MCF 10A (cell line): ENCODE measurements around the gene TASOR. TPM values are rescaled to one million over a fixed set of nuclear protein-coding genes. Genes with fewer than 3 reads are reported as not detected.
A peak's percentile ranks its signal among the peaks of the same experiment; 100 is the strongest.

Source experiments
- BruUV-seq: library from RNA; stranded (reverse); fragments of 400-500 nt; replicated peaks from 2 replicates; lab custom pipeline; 2021; lab: Mats Ljungman, UMichigan
- CTCF ChIA-PET: fragments of 300-600 bp; sonication (Branson Sonifier 250); formaldehyde crosslinking; extraction: SDS; loops from one replicate; lab custom pipeline; 2021; ENCODE audit warnings: antibody characterized with exemption, inconsistent platforms; lab: Yijun Ruan, JAX
- POLR2A ChIA-PET: fragments of 300-600, 350-650 bp; sonication (Branson Sonifier 250); formaldehyde crosslinking; extraction: SDS; loops from one replicate; lab custom pipeline; 2020; ENCODE audit warnings: antibody characterized with exemption, inconsistent platforms; lab: Yijun Ruan, JAX
- DNase-seq: peaks from one replicate; pipeline ENCODE4 v3.0.0-alpha.2; 2018; ENCODE audit not compliant: unreplicated experiment
- H3K27ac Mint-ChIP-seq: one replicate; pipeline ENCODE4 v1.8.0; 2022; ENCODE audit warnings: mild to moderate bottlenecking, low read depth, mixed read lengths; ENCODE audit not compliant: unreplicated experiment
- H3K27me3 Mint-ChIP-seq: one replicate; pipeline ENCODE4 v1.8.0; 2022; ENCODE audit warnings: mixed read lengths; ENCODE audit not compliant: insufficient read depth, unreplicated experiment
- H3K36me3 Mint-ChIP-seq: one replicate; pipeline ENCODE4 v1.8.0; 2022; ENCODE audit warnings: mild to moderate bottlenecking, moderate library complexity, mixed read lengths; ENCODE audit not compliant: insufficient read depth, unreplicated experiment
- H3K4me1 Mint-ChIP-seq: one replicate; pipeline ENCODE4 v1.8.0; 2022; ENCODE audit warnings: mixed read lengths; ENCODE audit not compliant: insufficient read depth, unreplicated experiment
- H3K4me3 Mint-ChIP-seq: one replicate; pipeline ENCODE4 v1.8.0; 2022; ENCODE audit warnings: mild to moderate bottlenecking, moderate library complexity, mixed read lengths; ENCODE audit not compliant: unreplicated experiment
- H3K9me3 Mint-ChIP-seq: one replicate; pipeline ENCODE4 v1.8.0; 2022; ENCODE audit warnings: mixed read lengths; ENCODE audit not compliant: unreplicated experiment
- CTCF ChIP-seq: fragments of 200-600 bp; IDR thresholded peaks from one replicate; pipeline ENCODE4 v1.8.0; 2022; ENCODE audit warnings: antibody characterized with exemption, mild to moderate bottlenecking; ENCODE audit not compliant: unreplicated experiment
- intact Hi-C: fragments of 100-400 bp; cut with micrococcal nuclease; formaldehyde crosslinking; loops from 2 replicates; pipeline ENCODE4 v1.14.1; 2022
- total RNA-seq: library from RNA; stranded (reverse); gene quantifications from 2 replicates; pipeline ENCODE4 v1.2.3, GENCODE V29; 2022

TASOR gene
- total RNA-seq, 1 experiment from 2014 or later, result 77.3 TPM

- peaks cover 7% of the 10 kb centered on the region for H3K4me1 Mint-ChIP-seq
- DNase-seq, result no peak
- H3K27ac Mint-ChIP-seq, result no peak overlapping the region
- H3K36me3 Mint-ChIP-seq, result peaks cover 56% of the 10 kb centered on the region
- CTCF ChIA-PET, result interaction anchor here (0.6 to 1.0 kb wide), 3 partner anchors 127 to 314 kb away, joined by 3 to 4 read pairs (median 3); no protein-coding TSS in a partner anchor
- POLR2A ChIA-PET, result interaction anchor here (1.0 to 2.7 kb wide), 3 partner anchors 9 to 27 kb away, joined by 3 to 11 read pairs (median 7); partner anchors contain the start of gene TASOR
- TF ChIP-seq CTCF, result no peak
- intact Hi-C loops, result no loop called here
- H3K4me3 Mint-ChIP-seq, result no peak overlapping the region
- no peaks in the 10 kb centered on the region for H3K9me3 Mint-ChIP-seq
- H3K27me3 Mint-ChIP-seq, result no peaks in the 10 kb centered on the region
- BruUV-seq, result no TSS peak
Measured at GRCh38 chr3:56673781-56674457, 9.1 kb downstream of the TASOR start.

DNA sequence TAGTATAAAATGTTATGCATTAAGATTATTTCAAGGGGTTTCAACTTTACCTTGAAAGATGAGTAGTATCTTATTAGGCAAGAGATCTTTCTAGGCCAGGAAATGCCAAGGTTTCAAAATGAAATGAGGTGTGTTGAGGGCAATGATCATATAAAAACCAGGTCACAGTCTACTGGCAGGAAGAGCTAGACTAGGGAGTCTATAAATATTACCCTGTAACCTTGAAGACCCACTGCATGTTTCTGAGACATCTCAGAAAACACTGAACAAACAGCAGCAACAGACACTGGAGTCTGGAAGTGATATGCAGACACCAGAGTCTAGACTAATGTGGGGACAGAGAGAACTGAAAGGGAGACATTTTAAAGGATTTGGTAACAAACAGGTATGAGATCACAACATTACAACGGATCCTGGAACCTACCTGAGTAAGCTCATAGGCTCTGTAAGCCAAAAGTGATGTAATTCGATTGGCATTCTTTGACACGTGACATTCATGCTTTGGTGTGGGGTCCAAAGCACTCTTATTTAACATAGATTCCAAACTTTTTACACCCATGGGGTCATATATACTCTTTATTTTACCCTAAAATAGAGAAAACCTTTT, 15.0 kb downstream of the TASOR start:
- Mint-ChIP-seq H3K27ac (peak overlapping the region; percentile 12), H3K27me3 (no peaks in the 10 kb centered on the region), H3K36me3 (peaks cover 98% of the 10 kb centered on the region), H3K4me1 (peaks cover 5% of the 10 kb centered on the region), H3K9me3 (no peaks in the 10 kb centered on the region), H3K4me3 (no peak overlapping the region)
- TF ChIP-seq CTCF, result no peak
- DNase-seq, result no peak
- BruUV-seq, result no TSS peak
- ChIA-PET CTCF (interaction anchor here (1.2 kb wide), 1 partner anchor 10 kb away, joined by 3 read pairs; no protein-coding TSS in a partner anchor), POLR2A (interaction anchor here (0.7 to 1.5 kb wide), 3 partner anchors 11 to 22 kb away, joined by 3 to 13 read pairs (median 5); partner anchors contain the start of gene TASOR)
- intact Hi-C loops, result no loop called here

DNA sequence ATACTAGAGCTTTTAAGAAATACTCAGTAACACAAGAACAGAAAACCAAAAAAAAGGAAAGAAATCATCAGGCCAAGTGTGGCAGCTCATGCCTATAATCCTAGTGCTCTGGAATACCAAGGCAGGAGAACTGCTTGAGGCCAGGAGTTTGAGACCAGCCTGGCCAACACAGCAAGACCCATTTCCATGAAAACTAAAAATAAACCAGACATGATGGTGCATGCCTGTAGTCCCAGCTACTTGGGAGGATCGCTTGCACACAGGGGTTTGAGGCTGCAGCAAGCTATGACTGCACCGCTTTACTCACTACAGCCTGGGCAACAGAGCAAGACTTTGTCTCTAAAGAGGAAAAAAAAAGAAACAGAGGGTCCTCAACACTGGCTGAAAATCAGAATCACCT, 18.2 kb downstream of the TASOR start:
- Mint-ChIP-seq H3K4me3 (no peak overlapping the region), H3K27me3 (no peaks in the 10 kb centered on the region), H3K4me1 (peaks cover 5% of the 10 kb centered on the region), H3K36me3 (peaks cover 98% of the 10 kb centered on the region), H3K27ac (peak overlapping the region; percentile 9), H3K9me3 (no peaks in the 10 kb centered on the region)
- no peak for DNase-seq
- no peak for TF ChIP-seq CTCF
- intact Hi-C loops, result no loop called here
- CTCF ChIA-PET, result interaction anchor here (0.7 to 1.4 kb wide), 3 partner anchors 14 to 1258 kb away, joined by 3 to 4 read pairs (median 4); no protein-coding TSS in a partner anchor
- BruUV-seq, result no TSS peak
- POLR2A ChIA-PET, result interaction anchor here (0.7 kb wide), 1 partner anchor 18 kb away, joined by 5 read pairs; no protein-coding TSS in a partner anchor

DNA sequence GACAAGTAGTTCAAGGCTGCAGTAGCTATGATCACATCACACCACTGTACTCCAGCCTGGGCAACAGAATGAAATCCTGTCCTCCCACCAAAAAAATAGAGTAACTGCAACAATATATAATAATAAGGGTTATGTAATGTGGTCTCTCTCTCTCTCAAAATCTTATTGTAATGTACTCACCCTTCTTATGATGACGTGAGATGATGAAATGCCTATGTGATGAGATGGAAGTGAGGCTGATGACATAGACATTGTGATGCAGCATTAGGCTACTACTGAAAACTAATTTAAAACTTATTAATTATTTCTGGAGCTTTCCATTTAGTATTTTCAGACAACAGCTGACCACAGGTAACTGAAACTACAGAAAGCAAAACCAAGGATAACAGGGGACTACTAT, 27.4 kb downstream of the TASOR start:
- intact Hi-C loops, result no loop called here
- no TSS peak for BruUV-seq
- H3K4me1 Mint-ChIP-seq, result no peaks in the 10 kb centered on the region
- H3K4me3 Mint-ChIP-seq, result no peak overlapping the region
- no peaks in the 10 kb centered on the region for H3K9me3 Mint-ChIP-seq
- ChIA-PET CTCF (no interaction called here), POLR2A (no interaction called here)
- H3K36me3 Mint-ChIP-seq, result peaks cover 88% of the 10 kb centered on the region
- no peak for DNase-seq
- TF ChIP-seq CTCF, result no peak
- no peaks in the 10 kb centered on the region for H3K27me3 Mint-ChIP-seq
- no peak overlapping the region for H3K27ac Mint-ChIP-seq
